ENCODE measurements around the gene SAPCD2. TPM values are rescaled to one million over a fixed set of nuclear protein-coding genes. Genes with fewer than 3 reads are reported as not detected.

SAPCD2 gene
- total and polyA plus RNA-seq, 9 of the 15 experiments (the other 6 are each of a cell fraction or from before 2014, with no cell fraction given) = 3.4 to 91.8 (median 18.8) TPM

GRCh38 chr9:137086531-137087408 lies 16.4 kb upstream of the SAPCD2 start, which contains the start of gene MAN1B1 (continued):
- peak; percentile 47 for TF ChIP-seq VEZF1 (CRISPR knock-in tag; IDR thresholded peaks at IDR 0.05)
- 0 out of 2 replicates have a peak, but pooled peaks have one; percentile 50 for TF ChIP-seq HCFC1 (IDR thresholded peaks at IDR 0.05; ENCODE audit: low read depth, low read length)
- TF ChIP-seq GATAD2A (IDR thresholded peaks at IDR 0.05) = no peak
- no peak; the same call in 1 of the 2 replicates for TF ChIP-seq EP300 (IDR thresholded peaks at IDR 0.05; ENCODE audit: low read length)
- no peak; the same call in 1 of the 2 replicates for TF ChIP-seq CREB3L1 (IDR thresholded peaks at IDR 0.05; ENCODE audit: borderline replicate concordance, low read depth)
- TF ChIP-seq ZBTB33 (CRISPR knock-in tag; IDR thresholded peaks at IDR 0.05) = no peak
- TF ChIP-seq WHSC1 (IDR thresholded peaks at IDR 0.05; ENCODE audit: low read length) = no peak
- no peak for TF ChIP-seq STAT5B (CRISPR knock-in tag; IDR thresholded peaks at IDR 0.05)
- no peak for TF ChIP-seq ADNP (tag; IDR thresholded peaks at IDR 0.05)
- no peak for TF ChIP-seq CBFB (CRISPR knock-in tag; IDR thresholded peaks at IDR 0.05)
- TF ChIP-seq ZBTB9 (CRISPR knock-in tag; IDR thresholded peaks at IDR 0.05) = 0 out of 2 replicates have a peak, but pooled peaks have one; percentile 19
- peak; percentile 54; the same call in 1 of the 2 replicates for TF ChIP-seq ETV5 (CRISPR knock-in tag; IDR thresholded peaks at IDR 0.05; ENCODE audit: low read depth)
- TF ChIP-seq ZBTB2 (IDR thresholded peaks at IDR 0.05) = peak; percentile 100
- no peak for TF ChIP-seq MAFF (IDR thresholded peaks at IDR 0.05; ENCODE audit: low read length)
- peak; percentile 94 for TF ChIP-seq SP1 (CRISPR knock-in tag; IDR thresholded peaks at IDR 0.05)
- TF ChIP-seq CHD2 (IDR thresholded peaks at IDR 0.05; ENCODE audit: low read depth, low read length) = no peak
- TF ChIP-seq RHOXF2B (CRISPR knock-in tag; conservative IDR thresholded peaks at IDR 0.05) = no peak
- TF ChIP-seq RBFOX2 (IDR thresholded peaks at IDR 0.05; ENCODE audit: low read depth, low read length) = peak; percentile 92
- TF ChIP-seq SNIP1 (IDR thresholded peaks at IDR 0.05; ENCODE audit: low read depth) = no peak
- 0 out of 2 replicates have a peak, but pooled peaks have one; percentile 11 for TF ChIP-seq NFRKB (IDR thresholded peaks at IDR 0.05; ENCODE audit: low read depth)
- TF ChIP-seq KAT7 (CRISPR knock-in tag; IDR thresholded peaks at IDR 0.05; ENCODE audit: borderline replicate concordance) = no peak; the same call in 1 of the 2 replicates

All from K562 (cell line).